ENCODE data around the gene DLGAP1. TPM values are rescaled to one million over a fixed set of nuclear protein-coding genes. Genes with fewer than 3 reads are reported as not detected.

Gene DLGAP1
- total RNA-seq, 1 experiment from 2014 or later: 23.2 TPM

GRCh38 chr18:3478262-3478978 lies 976.7 kb downstream of the DLGAP1 start:
- H3K79me1 ChIP-seq (ENCODE audit: insufficient read depth, low read depth, low read length, poor library complexity, severe bottlenecking): no peaks in the 10 kb centered on the region
- TF ChIP-seq CTCF (conservative IDR thresholded peaks at IDR 0.05): no peak
- H4K5ac ChIP-seq (ENCODE audit: insufficient read length, low read depth, low read length): no peak overlapping the region
- peaks cover 15 to 16% of the 10 kb centered on the region in 2 experiments for H3K9me3 Mint-ChIP-seq
- peaks cover 22 to 27% of the 10 kb centered on the region in 2 experiments for H3K4me1 Mint-ChIP-seq
- WGBS (ENCODE audit: extremely low coverage, insufficient read length, low lambda C conversion rate): no CpG with 5 or more reads among the region's 8 CpGs
- no peak overlapping the region for H3K18ac ChIP-seq (ENCODE audit: insufficient read length, low read depth, low read length)
- no peak overlapping the region for H2BK12ac ChIP-seq (ENCODE audit: insufficient read length, low read depth, low read length)
- no peak overlapping the region for H4K8ac ChIP-seq (replicated peaks; ENCODE audit: insufficient read length, low read depth, low read length)
- no peak overlapping the region for H4K91ac ChIP-seq (ENCODE audit: insufficient read length, low read depth, low read length)
- DNase-seq: no peak
- H3K14ac ChIP-seq (ENCODE audit: insufficient read depth, low read length): no peak overlapping the region
- H2BK20ac ChIP-seq (ENCODE audit: low read depth, low read length, poor library complexity, severe bottlenecking): no peak overlapping the region
- no peak overlapping the region for H2BK15ac ChIP-seq (ENCODE audit: low read depth, low read length)
- peaks cover 11 to 17% (median 12%) of the 10 kb centered on the region in 3 experiments for H3K36me3 Mint-ChIP-seq (ENCODE audit: insufficient read depth in 1 of 3, low read depth in 3 of 3)
- H3K9me3 ChIP-seq (ENCODE audit: control insufficient read depth, low read depth, low read length): no peaks in the 10 kb centered on the region
- no peaks in the 10 kb centered on the region for H3K79me2 ChIP-seq (ENCODE audit: insufficient read depth, low read length)
- no peak overlapping the region for H3K56ac ChIP-seq (ENCODE audit: insufficient read length, low read depth, low read length)
- no peak overlapping the region for H3K27ac Mint-ChIP-seq
- no peaks in the 10 kb centered on the region for H3K27me3 ChIP-seq (ENCODE audit: insufficient read depth, low read length)
- H2AFZ ChIP-seq (ENCODE audit: low read length): no peak overlapping the region
- no peak overlapping the region for H2BK120ac ChIP-seq (ENCODE audit: low read depth, low read length, poor library complexity, severe bottlenecking)
- no peak overlapping the region for H3K4me2 ChIP-seq (ENCODE audit: insufficient read depth, insufficient read length, low read length)
- no peaks in the 10 kb centered on the region for H3K27me3 Mint-ChIP-seq (ENCODE audit: low read depth)
- H3T11ph ChIP-seq (ENCODE audit: low read length): no peak overlapping the region
- peak overlapping the region; percentile 44 for H3K23ac ChIP-seq (ENCODE audit: insufficient read length, low read depth, low read length)
- H3K27ac ChIP-seq (ENCODE audit: insufficient read length, low read depth, low read length): no peak overlapping the region
- H3K4me1 ChIP-seq (ENCODE audit: insufficient read depth, low read length): no peaks in the 10 kb centered on the region; the same call in 1 of the 2 replicates
- no peak overlapping the region; a peak in 1 of 5 replicates for H3K4me3 Mint-ChIP-seq
- no peak overlapping the region for H3K4ac ChIP-seq (ENCODE audit: low read depth, low read length)
- no peaks in the 10 kb centered on the region for H3K23me2 ChIP-seq (ENCODE audit: insufficient read length, low read depth, low read length, poor library complexity, severe bottlenecking)
- no peak overlapping the region for H2BK5ac ChIP-seq (ENCODE audit: insufficient read length, low read length)
- H2AK5ac ChIP-seq (ENCODE audit: insufficient read length, low read length): no peak overlapping the region
- H4K20me1 ChIP-seq (ENCODE audit: control insufficient read depth, insufficient read depth, insufficient read length): peaks cover 3% of the 10 kb centered on the region
- H3K9ac ChIP-seq (ENCODE audit: extremely low read depth, insufficient read length, low read length): no peak overlapping the region
